Erythroblast (primary cell): ENCODE results near the gene ZDHHC1.

Experiments
- GATA1 ChIP-seq: IDR thresholded peaks from 2 replicates; pipeline ENCODE4 v1.6.1; 2011; ENCODE audit warnings: low read depth, mild to moderate bottlenecking, control low read depth, low read length, moderate library complexity
- POLR2A ChIP-seq: IDR thresholded peaks from 2 replicates; pipeline ENCODE4 v1.6.1; 2011; ENCODE audit warnings: mild to moderate bottlenecking, low read length

- TF ChIP-seq POLR2A (no peak), GATA1 (no peak)
Observed at GRCh38 chr16:67395458-67396158, 20.7 kb downstream of the ZDHHC1 start.
